ENCODE data around the gene ADAMTS9.

The ADAMTS9 gene

DNA sequence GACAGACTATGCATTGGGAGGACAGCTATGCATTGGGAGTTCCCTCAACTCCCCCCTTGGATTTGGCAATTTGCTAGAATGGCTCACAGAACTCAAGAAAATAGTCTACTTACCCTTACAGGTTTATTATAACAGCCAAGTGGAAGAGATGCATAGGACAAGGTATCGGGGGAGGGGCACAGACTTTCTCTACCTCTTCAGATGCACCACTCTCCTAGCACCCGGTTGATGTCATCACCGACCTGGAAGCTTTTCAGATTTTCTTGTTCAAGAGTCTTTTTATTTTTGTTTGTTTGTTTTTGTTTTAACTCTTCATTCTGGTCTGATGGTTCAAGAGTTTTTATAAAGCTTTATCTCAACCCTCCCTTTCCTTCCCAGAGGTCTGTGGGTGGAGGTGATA lies 20.7 kb upstream of the ADAMTS9 start:
- no peak for TF ChIP-seq YY1 (IDR thresholded peaks at IDR 0.05; ENCODE audit: low read depth)

DNA sequence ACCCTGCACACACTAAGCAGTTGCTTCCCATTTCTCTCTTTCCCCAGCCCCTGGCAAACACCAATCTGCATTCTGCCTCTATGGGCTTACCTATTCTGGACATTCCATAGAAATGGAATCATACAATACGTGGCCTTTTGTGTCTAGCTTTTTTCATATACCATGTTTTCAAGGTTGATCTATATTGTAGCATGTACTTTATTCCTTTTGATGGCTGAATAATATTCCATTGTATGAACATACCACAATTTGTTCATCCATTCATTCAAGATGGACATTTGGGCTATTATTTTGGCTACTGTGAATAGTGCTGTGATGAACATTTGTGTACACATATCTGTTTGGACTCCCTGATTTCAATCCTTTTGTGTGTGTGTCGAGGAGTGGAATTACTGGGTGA lies 18.1 kb upstream of the ADAMTS9 start:
- TF ChIP-seq NFIC (IDR thresholded peaks at IDR 0.05) (no peak), CEBPB (IDR thresholded peaks at IDR 0.05) (no peak), RAD21 (IDR thresholded peaks at IDR 0.05; ENCODE audit: low read depth) (no peak), EP300 (IDR thresholded peaks at IDR 0.05; ENCODE audit: borderline replicate concordance) (no peak)

DNA sequence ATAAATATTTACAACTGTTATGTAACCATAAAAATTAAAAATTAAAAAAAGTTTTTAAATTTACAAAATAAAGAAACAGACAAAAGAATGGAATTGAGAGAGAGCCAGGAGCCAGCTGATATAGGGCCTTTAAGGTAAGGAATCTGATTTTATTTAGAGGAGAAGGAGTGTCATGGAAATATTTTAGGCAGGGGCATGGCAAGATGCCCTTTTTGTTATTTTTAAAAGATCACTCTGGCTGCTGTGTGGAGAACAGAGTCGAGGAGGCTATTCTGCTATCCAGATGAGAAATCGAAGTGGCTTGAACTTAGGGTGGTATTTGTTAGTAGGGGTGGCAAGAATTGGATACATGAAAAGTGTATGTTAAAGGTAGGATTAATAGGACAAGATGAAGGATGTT lies 9.1 kb upstream of the ADAMTS9 start:
- TF ChIP-seq YY1 (IDR thresholded peaks at IDR 0.05; ENCODE audit: low read depth) = no peak
- TF ChIP-seq, protein P1, sequence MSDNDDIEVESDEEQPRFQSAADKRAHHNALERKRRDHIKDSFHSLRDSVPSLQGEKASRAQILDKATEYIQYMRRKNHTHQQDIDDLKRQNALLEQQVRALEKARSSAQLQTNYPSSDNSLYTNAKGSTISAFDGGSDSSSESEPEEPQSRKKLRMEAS (IDR thresholded peaks at IDR 0.05) = no peak
- no peak for TF ChIP-seq RAD21 (IDR thresholded peaks at IDR 0.05; ENCODE audit: low read depth)
- no peak for TF ChIP-seq CEBPB (IDR thresholded peaks at IDR 0.05)
- TF ChIP-seq, protein P2, sequence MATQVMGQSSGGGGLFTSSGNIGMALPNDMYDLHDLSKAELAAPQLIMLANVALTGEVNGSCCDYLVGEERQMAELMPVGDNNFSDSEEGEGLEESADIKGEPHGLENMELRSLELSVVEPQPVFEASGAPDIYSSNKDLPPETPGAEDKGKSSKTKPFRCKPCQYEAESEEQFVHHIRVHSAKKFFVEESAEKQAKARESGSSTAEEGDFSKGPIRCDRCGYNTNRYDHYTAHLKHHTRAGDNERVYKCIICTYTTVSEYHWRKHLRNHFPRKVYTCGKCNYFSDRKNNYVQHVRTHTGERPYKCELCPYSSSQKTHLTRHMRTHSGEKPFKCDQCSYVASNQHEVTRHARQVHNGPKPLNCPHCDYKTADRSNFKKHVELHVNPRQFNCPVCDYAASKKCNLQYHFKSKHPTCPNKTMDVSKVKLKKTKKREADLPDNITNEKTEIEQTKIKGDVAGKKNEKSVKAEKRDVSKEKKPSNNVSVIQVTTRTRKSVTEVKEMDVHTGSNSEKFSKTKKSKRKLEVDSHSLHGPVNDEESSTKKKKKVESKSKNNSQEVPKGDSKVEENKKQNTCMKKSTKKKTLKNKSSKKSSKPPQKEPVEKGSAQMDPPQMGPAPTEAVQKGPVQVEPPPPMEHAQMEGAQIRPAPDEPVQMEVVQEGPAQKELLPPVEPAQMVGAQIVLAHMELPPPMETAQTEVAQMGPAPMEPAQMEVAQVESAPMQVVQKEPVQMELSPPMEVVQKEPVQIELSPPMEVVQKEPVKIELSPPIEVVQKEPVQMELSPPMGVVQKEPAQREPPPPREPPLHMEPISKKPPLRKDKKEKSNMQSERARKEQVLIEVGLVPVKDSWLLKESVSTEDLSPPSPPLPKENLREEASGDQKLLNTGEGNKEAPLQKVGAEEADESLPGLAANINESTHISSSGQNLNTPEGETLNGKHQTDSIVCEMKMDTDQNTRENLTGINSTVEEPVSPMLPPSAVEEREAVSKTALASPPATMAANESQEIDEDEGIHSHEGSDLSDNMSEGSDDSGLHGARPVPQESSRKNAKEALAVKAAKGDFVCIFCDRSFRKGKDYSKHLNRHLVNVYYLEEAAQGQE (IDR thresholded peaks at IDR 0.05; ENCODE audit: low read depth) = no peak
- TF ChIP-seq EGR1 (IDR thresholded peaks at IDR 0.05) = no peak

DNA sequence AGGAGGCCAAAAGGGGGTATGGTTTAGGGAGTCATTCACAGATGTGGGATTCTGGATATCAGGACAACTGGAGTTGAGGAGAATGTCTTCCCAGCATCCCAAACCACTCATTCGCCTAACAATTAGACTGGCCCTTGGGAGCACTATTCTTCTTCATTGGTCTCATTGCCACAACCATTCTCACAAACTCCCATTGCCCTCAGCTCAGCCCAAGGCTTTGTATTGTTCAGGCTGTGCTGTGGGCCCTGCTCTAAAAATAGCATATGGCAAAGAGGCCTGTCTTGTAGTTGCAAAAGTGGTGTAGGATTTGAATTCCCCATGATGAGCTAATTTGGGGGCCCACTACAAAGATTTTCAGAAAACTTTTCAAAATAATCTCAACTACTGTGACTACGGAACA lies 6.3 kb upstream of the ADAMTS9 start:
- TF ChIP-seq NFIC (IDR thresholded peaks at IDR 0.05) (no peak), ZBTB7A (IDR thresholded peaks at IDR 0.05; ENCODE audit: low read depth) (no peak), FOXM1 (IDR thresholded peaks at IDR 0.05; ENCODE audit: borderline replicate concordance, low read depth) (no peak), EGR1 (IDR thresholded peaks at IDR 0.05) (no peak)

DNA sequence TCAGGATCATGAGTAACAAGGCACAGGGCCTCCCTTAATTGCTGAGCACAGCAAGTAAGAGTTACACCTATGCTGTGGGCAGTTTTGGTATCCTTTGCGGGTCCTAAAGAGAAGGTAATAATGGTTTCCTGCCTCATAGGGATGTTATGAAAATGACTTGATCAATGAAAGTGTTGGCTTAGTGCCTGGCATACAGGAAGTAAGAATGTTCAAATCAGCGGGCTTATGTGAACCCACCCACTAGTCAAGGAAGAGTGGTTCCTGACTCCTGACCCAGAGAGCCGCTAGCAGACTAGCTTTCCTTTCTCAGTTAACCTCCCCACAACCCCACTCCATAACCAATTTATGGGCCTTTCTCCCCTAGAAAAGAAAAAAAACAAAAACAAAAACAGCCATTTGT lies 5.2 kb upstream of the ADAMTS9 start:
- TF ChIP-seq YY1 (IDR thresholded peaks at IDR 0.05; ENCODE audit: low read depth) (no peak), TAF1 (IDR thresholded peaks at IDR 0.05; ENCODE audit: low read depth) (no peak), FOXM1 (IDR thresholded peaks at IDR 0.05; ENCODE audit: borderline replicate concordance, low read depth) (no peak), RAD21 (IDR thresholded peaks at IDR 0.05; ENCODE audit: low read depth) (no peak), NFIC (IDR thresholded peaks at IDR 0.05) (no peak), ZBTB7A (IDR thresholded peaks at IDR 0.05; ENCODE audit: low read depth) (no peak), EGR1 (IDR thresholded peaks at IDR 0.05) (no peak), CEBPB (IDR thresholded peaks at IDR 0.05) (no peak), TEAD4 (IDR thresholded peaks at IDR 0.05) (no peak), CREB1 (IDR thresholded peaks at IDR 0.05; ENCODE audit: low read depth) (no peak), TCF12 (IDR thresholded peaks at IDR 0.05; ENCODE audit: low read depth) (no peak), EP300 (IDR thresholded peaks at IDR 0.05; ENCODE audit: borderline replicate concordance) (no peak)
- TF ChIP-seq, protein P2 (IDR thresholded peaks at IDR 0.05; ENCODE audit: low read depth) = no peak
- TF ChIP-seq, protein P1 (IDR thresholded peaks at IDR 0.05) = no peak
- TF ChIP-seq, protein P3, sequence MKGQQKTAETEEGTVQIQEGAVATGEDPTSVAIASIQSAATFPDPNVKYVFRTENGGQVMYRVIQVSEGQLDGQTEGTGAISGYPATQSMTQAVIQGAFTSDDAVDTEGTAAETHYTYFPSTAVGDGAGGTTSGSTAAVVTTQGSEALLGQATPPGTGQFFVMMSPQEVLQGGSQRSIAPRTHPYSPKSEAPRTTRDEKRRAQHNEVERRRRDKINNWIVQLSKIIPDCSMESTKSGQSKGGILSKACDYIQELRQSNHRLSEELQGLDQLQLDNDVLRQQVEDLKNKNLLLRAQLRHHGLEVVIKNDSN (IDR thresholded peaks at IDR 0.05) = no peak

DNA sequence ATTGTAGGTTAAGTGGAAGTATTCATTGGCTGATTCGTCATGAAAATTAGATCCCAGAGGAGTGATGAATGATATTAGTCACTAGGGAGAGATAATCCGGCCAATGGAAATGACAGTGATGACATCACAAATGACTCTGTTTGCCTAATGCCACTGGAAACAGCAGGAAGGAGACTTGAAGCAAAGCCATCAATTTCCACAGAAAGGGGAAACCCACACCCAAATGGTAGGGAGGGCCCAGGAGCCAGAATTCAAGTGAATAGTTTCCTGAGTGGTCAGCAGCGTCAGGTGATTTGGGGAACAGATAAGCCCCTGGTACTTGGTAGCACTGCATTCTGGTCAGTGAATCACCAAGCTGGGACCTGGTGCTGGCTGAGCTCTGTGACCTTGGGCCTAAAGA lies 3.3 kb upstream of the ADAMTS9 start:
- TF ChIP-seq, protein P3 (IDR thresholded peaks at IDR 0.05) = no peak
- TF ChIP-seq, protein P1 (IDR thresholded peaks at IDR 0.05) = no peak
- no peak for TF ChIP-seq EGR1 (IDR thresholded peaks at IDR 0.05)
- no peak for TF ChIP-seq EP300 (IDR thresholded peaks at IDR 0.05; ENCODE audit: borderline replicate concordance)
- no peak for TF ChIP-seq TCF12 (IDR thresholded peaks at IDR 0.05; ENCODE audit: low read depth)
- TF ChIP-seq TAF1 (IDR thresholded peaks at IDR 0.05; ENCODE audit: low read depth) = no peak
- TF ChIP-seq YY1 (IDR thresholded peaks at IDR 0.05; ENCODE audit: low read depth) = no peak
- TF ChIP-seq CREB1 (IDR thresholded peaks at IDR 0.05; ENCODE audit: low read depth) = no peak
- no peak for TF ChIP-seq ZBTB7A (IDR thresholded peaks at IDR 0.05; ENCODE audit: low read depth)
- no peak for TF ChIP-seq FOXM1 (IDR thresholded peaks at IDR 0.05; ENCODE audit: borderline replicate concordance, low read depth)
- TF ChIP-seq RAD21 (IDR thresholded peaks at IDR 0.05; ENCODE audit: low read depth) = no peak
- TF ChIP-seq TEAD4 (IDR thresholded peaks at IDR 0.05) = no peak

All from Ishikawa (cell line).